ENCODE measurements around the gene PLOD1. TPM values are rescaled to one million over a fixed set of nuclear protein-coding genes. Genes with fewer than 3 reads are reported as not detected.

PLOD1 gene
- total and polyA plus RNA-seq, 2 of the 13 experiments (the other 11 are each of a cell fraction or from before 2014, with no cell fraction given) = 70.1 to 318 TPM

GRCh38 chr1:11927866-11928592, 6.5 kb upstream of the PLOD1 start (continued):
- no peak for TF ChIP-seq SOX6 (IDR thresholded peaks at IDR 0.05)
- peak; percentile 86 for TF ChIP-seq SOX6 (CRISPR knock-in tag; IDR thresholded peaks at IDR 0.05)
- no peak for TF ChIP-seq ZNF558 (CRISPR knock-in tag; IDR thresholded peaks at IDR 0.05; ENCODE audit: borderline replicate concordance)
- TF ChIP-seq ZNF784 (CRISPR knock-in tag; IDR thresholded peaks at IDR 0.05; ENCODE audit: borderline replicate concordance) = no peak
- TF ChIP-seq NPAS2 (CRISPR knock-in tag; IDR thresholded peaks at IDR 0.05; ENCODE audit: borderline replicate concordance) = no peak
- peak; percentile 81; the same call in 1 of the 2 replicates for TF ChIP-seq SOX5 (CRISPR knock-in tag; IDR thresholded peaks at IDR 0.05; ENCODE audit: borderline replicate concordance)
- TF ChIP-seq ZNF883 (CRISPR knock-in tag; IDR thresholded peaks at IDR 0.05; ENCODE audit: not compliant biosample characterization) = no peak
- TF ChIP-seq ESRRA (CRISPR knock-in tag; IDR thresholded peaks at IDR 0.05; ENCODE audit: low read depth) = 0 out of 2 replicates have a peak, but pooled peaks have one; percentile 13
- no peak for TF ChIP-seq ZNF468 (CRISPR knock-in tag; IDR thresholded peaks at IDR 0.05)
- TF ChIP-seq ZMYM3 (CRISPR knock-in tag; IDR thresholded peaks at IDR 0.05) = no peak
- TF ChIP-seq GPBP1L1 (CRISPR knock-in tag; IDR thresholded peaks at IDR 0.05) = no peak
- TF ChIP-seq ZNF136 (CRISPR knock-in tag; IDR thresholded peaks at IDR 0.05; ENCODE audit: low read depth) = no peak
- TF ChIP-seq MYPOP (CRISPR knock-in tag; IDR thresholded peaks at IDR 0.05) = no peak
- no peak for TF ChIP-seq ZSCAN22 (CRISPR knock-in tag; IDR thresholded peaks at IDR 0.05)
- TF ChIP-seq MIER3 (CRISPR knock-in tag; IDR thresholded peaks at IDR 0.05; ENCODE audit: borderline replicate concordance) = no peak
- TF ChIP-seq JDP2 (CRISPR knock-in tag; IDR thresholded peaks at IDR 0.05; ENCODE audit: borderline replicate concordance) = no peak
- TF ChIP-seq ZNF101 (CRISPR knock-in tag; IDR thresholded peaks at IDR 0.05; ENCODE audit: borderline replicate concordance, low read depth) = 0 out of 2 replicates have a peak, but pooled peaks have one; percentile 53
- no peak for TF ChIP-seq ZNF180 (CRISPR knock-in tag; IDR thresholded peaks at IDR 0.05; ENCODE audit: borderline replicate concordance, low read depth)
- TF ChIP-seq IRF2 (CRISPR knock-in tag; IDR thresholded peaks at IDR 0.05) = no peak
- no peak for TF ChIP-seq ZBTB14 (CRISPR knock-in tag; IDR thresholded peaks at IDR 0.05)
- TF ChIP-seq NAIF1 (CRISPR knock-in tag; IDR thresholded peaks at IDR 0.05; ENCODE audit: borderline replicate concordance) = no peak
- TF ChIP-seq ZNF281 (CRISPR knock-in tag; IDR thresholded peaks at IDR 0.05; ENCODE audit: borderline replicate concordance) = no peak
